ENCODE results near the gene STARD13. TPM values are rescaled to one million over a fixed set of nuclear protein-coding genes. Genes with fewer than 3 reads are reported as not detected.

The STARD13 gene
- total and polyA plus RNA-seq, 8 donors = 4.4 to 158 (median 44.0) TPM

DNA sequence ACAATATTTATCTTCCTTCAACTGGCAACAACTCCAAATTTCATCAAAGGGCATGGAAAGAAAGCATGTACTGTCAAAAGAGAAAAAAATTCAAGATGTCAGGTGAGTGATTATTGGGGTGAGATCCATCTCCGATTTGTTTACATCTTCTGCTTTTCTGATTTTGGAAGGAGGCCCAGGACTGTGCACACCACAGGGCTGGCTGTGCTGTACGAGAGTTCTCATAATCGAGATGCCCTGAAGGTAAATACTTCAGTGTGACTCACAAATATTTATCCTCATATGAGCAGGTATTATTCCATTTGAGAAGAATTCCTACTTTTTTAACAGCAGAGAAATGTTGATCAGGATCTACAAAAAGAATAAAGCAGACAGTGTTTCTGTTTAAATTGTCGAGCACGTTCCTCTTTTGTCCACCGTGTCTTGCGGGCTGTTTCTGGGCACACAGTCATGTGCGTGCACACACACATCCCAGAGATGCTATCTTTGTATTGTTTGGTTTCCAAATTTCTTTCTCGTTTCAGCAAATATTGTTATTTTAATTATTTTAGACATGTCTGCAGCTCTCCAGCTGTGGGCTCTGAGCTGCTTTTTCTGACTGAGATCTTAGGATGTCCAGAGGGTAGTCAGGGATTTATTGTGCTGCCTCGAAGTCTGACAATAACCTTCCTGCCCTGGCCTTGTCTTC lies 165.6 kb downstream of the STARD13 start:
- intact Hi-C loops (cut with DNase I; ENCODE audit: low total_unique reads) = no loop called here
- 29 to 45% (median 32%) methylated on average over 10 of the region's 10 CpGs for WGBS, 5 donors
- DNase-seq = no peak
- H3K9me3 ChIP-seq = no peaks in the 10 kb centered on the region
- no peak for TF ChIP-seq EP300 (IDR thresholded peaks at IDR 0.05)
- no peak for TF ChIP-seq POLR2AphosphoS5 (IDR thresholded peaks at IDR 0.05)
- TF ChIP-seq POLR2A (IDR thresholded peaks at IDR 0.05) = no peak
- no peak for TF ChIP-seq CTCF (IDR thresholded peaks at IDR 0.05)
- no peak overlapping the region for H3K4me3 ChIP-seq
- peaks cover 45 to 88% (median 66%) of the 10 kb centered on the region in 4 donors for H3K4me1 ChIP-seq
- H3K27me3 ChIP-seq = no peaks in the 10 kb centered on the region
- peaks cover 0 to 71% (median 39%) of the 10 kb centered on the region in 4 donors for H3K36me3 ChIP-seq
- H3K27ac ChIP-seq = peak overlapping the region in 4 of 5 donors; percentile 33 to 55 (median 44)

DNA sequence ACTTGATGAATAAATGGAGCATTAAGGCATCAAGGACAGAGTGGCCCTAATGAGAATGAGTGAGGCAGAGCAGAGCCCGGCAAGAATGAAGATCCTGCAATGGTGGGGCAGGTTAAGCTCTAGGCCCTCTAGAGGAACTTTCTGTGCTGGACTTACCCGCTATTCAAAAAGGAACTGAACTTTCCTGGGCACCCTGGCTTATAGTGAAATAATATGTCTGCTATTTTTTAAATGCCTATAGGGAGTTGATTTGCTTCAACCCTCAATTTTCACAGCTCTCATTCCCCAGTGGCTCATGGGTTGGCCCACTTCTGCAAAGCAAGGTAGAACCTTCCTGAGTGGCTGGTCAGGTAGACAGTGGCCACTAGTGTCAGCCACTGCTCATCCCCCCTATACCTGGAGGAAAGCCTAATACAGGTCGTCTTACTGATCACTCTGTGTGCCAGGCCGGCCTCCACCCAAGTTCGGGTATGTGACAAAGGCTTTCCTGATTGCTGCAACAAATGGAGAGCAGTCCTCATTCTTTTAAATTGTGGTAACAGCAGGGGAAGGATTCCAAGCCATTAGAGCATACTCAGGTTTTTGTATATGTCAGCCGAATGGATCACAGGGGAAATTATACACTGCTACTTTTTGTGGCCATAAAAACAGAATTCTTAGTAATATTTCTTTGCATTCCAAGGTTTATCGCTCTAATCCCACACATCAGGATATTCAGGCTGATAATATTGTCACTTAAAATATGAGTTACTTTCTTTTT lies 166.4 kb downstream of the STARD13 start:
- Histone ChIP-seq H3K4me3 (no peak overlapping the region), H3K36me3 (peaks cover 0 to 78% (median 39%) of the 10 kb centered on the region in 4 donors), H3K9me3 (no peaks in the 10 kb centered on the region), H3K27ac (peak overlapping the region; percentile 13 to 55 (median 22)), H3K27me3 (no peaks in the 10 kb centered on the region), H3K4me1 (peaks cover 50 to 89% (median 70%) of the 10 kb centered on the region in 4 donors)
- DNase-seq = no peak
- intact Hi-C loops (cut with DNase I; ENCODE audit: low total_unique reads) = no loop called here
- TF ChIP-seq EP300 (IDR thresholded peaks at IDR 0.05) (no peak), POLR2A (IDR thresholded peaks at IDR 0.05) (no peak), POLR2AphosphoS5 (IDR thresholded peaks at IDR 0.05) (no peak), CTCF (IDR thresholded peaks at IDR 0.05) (no peak)
- WGBS, 5 donors = 58 to 83% (median 69%) methylated on average over 7 of the region's 7 CpGs

- Histone ChIP-seq H3K9me3 (no peaks in the 10 kb centered on the region), H3K27ac (peak overlapping the region in 4 of 5 donors; percentile 45 to 75 (median 62)), H3K4me1 (peaks cover 64 to 96% (median 78%) of the 10 kb centered on the region in 4 donors), H3K27me3 (no peaks in the 10 kb centered on the region), H3K4me3 (no peak overlapping the region), H3K36me3 (peaks cover 0 to 78% (median 47%) of the 10 kb centered on the region in 4 donors)
- no peak for TF ChIP-seq EP300 (IDR thresholded peaks at IDR 0.05)
- peak in 2 of 3 donors; percentile 47 to 49 for TF ChIP-seq POLR2AphosphoS5 (IDR thresholded peaks at IDR 0.05)
- no peak for TF ChIP-seq CTCF (IDR thresholded peaks at IDR 0.05)
- TF ChIP-seq POLR2A (IDR thresholded peaks at IDR 0.05) = no peak
- intact Hi-C loops (cut with DNase I; ENCODE audit: low total_unique reads) = no loop called here
- peak in 1 of 2 donors; percentile 70 for DNase-seq
- WGBS, 5 donors = 15 to 54% (median 40%) methylated on average over 2 of the region's 2 CpGs
Observed at GRCh38 chr13:33116321-33117010, 169.1 kb downstream of the STARD13 start.

GRCh38 chr13:33115274-33115673 lies 170.3 kb downstream of the STARD13 start:
- no peaks in the 10 kb centered on the region for H3K27me3 ChIP-seq
- H3K36me3 ChIP-seq = peaks cover 0 to 75% (median 48%) of the 10 kb centered on the region in 4 donors
- whole genome bisulfite sequencing, 5 donors = 75 to 96% (median 83%) methylated on average over 2 of the region's 2 CpGs
- intact Hi-C loops (cut with DNase I; ENCODE audit: low total_unique reads) = no loop called here
- H3K27ac ChIP-seq = peak overlapping the region in 3 of 5 donors; percentile 16 to 75 (median 60)
- peaks cover 63 to 99% (median 82%) of the 10 kb centered on the region in 4 donors for H3K4me1 ChIP-seq
- no peaks in the 10 kb centered on the region for H3K9me3 ChIP-seq
- no peak for DNase-seq
- TF ChIP-seq EP300 (IDR thresholded peaks at IDR 0.05) (no peak), CTCF (IDR thresholded peaks at IDR 0.05) (no peak), POLR2A (IDR thresholded peaks at IDR 0.05) (no peak), POLR2AphosphoS5 (IDR thresholded peaks at IDR 0.05) (no peak)
- H3K4me3 ChIP-seq = no peak overlapping the region

Measured in stomach (tissue), 9 donors.